Trophoblast cell (in vitro differentiated cells and primary cell): Measurements from ENCODE around the gene ALKBH7.
"Not testable (repeated sequence)": the region's sequence is repeated elsewhere in the genome, so short reads cannot be mapped to it uniquely, and the experiment has no call there.

Source experiments
- DNase-seq, 2 donors: peaks; one replicate each; pipeline ENCODE4 v3.0.0-alpha.2; 2016
- H2AFZ ChIP-seq: 2 replicates; pipeline ENCODE4 v1.6.1; 2013; ENCODE audit warnings: low read length, moderate library complexity, mild to moderate bottlenecking; ENCODE audit not compliant: insufficient read depth, poor library complexity
- H2AK5ac ChIP-seq: 2 replicates; pipeline ENCODE4 v1.6.1; 2013; ENCODE audit warnings: mild to moderate bottlenecking, low read length
- H2BK120ac ChIP-seq: 2 replicates; pipeline ENCODE4 v1.6.1; 2013; ENCODE audit warnings: low read length, mild to moderate bottlenecking, moderate library complexity; ENCODE audit not compliant: insufficient read depth, poor library complexity
- H2BK12ac ChIP-seq: 2 replicates; pipeline ENCODE4 v1.6.1; 2013; ENCODE audit warnings: mild to moderate bottlenecking, low read length, moderate library complexity
- H2BK5ac ChIP-seq: 2 replicates; pipeline ENCODE4 v1.6.1; 2013; ENCODE audit warnings: low read length, low read depth, moderate library complexity, mild to moderate bottlenecking; ENCODE audit not compliant: poor library complexity
- H3K14ac ChIP-seq: 2 replicates; pipeline ENCODE4 v1.6.1; 2013; ENCODE audit warnings: mild to moderate bottlenecking, low read length
- H3K18ac ChIP-seq: 2 replicates; pipeline ENCODE4 v1.6.1; 2013; ENCODE audit warnings: mild to moderate bottlenecking, low read length
- H3K23ac ChIP-seq: 2 replicates; pipeline ENCODE4 v1.6.1; 2013; ENCODE audit warnings: low read length
- H3K27ac ChIP-seq: 2 replicates; pipeline ENCODE4 v1.5.1; 2013; ENCODE audit warnings: low read depth, mild to moderate bottlenecking, inconsistent platforms, low read length, moderate library complexity
- H3K27me3 ChIP-seq: 2 replicates; pipeline ENCODE4 v1.6.1; 2013; ENCODE audit warnings: inconsistent platforms, mild to moderate bottlenecking, low read length, moderate library complexity; ENCODE audit not compliant: insufficient read depth
- H3K36me3 ChIP-seq, 2 experiments: 1 replicate in 1 of 2; 2 replicates in 1 of 2; pipeline ENCODE4 v1.6.1; 2013; ENCODE audit warnings: low read length in 2 of 2, mild to moderate bottlenecking in 2 of 2, moderate library complexity in 1 of 2; ENCODE audit not compliant: insufficient read depth in 2 of 2, control insufficient read depth in 1 of 2
- H3K4ac ChIP-seq: 2 replicates; pipeline ENCODE4 v1.6.1; 2013; ENCODE audit warnings: low read depth, mild to moderate bottlenecking, low read length, moderate library complexity
- H3K4me1 ChIP-seq, 2 experiments: 1 replicate in 1 of 2; 2 replicates in 1 of 2; pipeline ENCODE4 v1.6.1; 2013; ENCODE audit warnings: low read length in 2 of 2, mild to moderate bottlenecking in 2 of 2, moderate library complexity in 1 of 2; ENCODE audit not compliant: insufficient read depth in 2 of 2, control insufficient read depth in 1 of 2
- H3K4me2 ChIP-seq: 2 replicates; pipeline ENCODE4 v1.6.1; 2013; ENCODE audit warnings: inconsistent platforms, mild to moderate bottlenecking, low read length, moderate library complexity
- H3K4me3 ChIP-seq: 2 replicates; pipeline ENCODE4 v1.5.1; 2013; ENCODE audit warnings: mild to moderate bottlenecking, low read depth, low read length, inconsistent platforms
- H3K79me1 ChIP-seq: one replicate; pipeline ENCODE4 v1.6.1; 2013; ENCODE audit warnings: low read length
- H3K79me2 ChIP-seq: 2 replicates; pipeline ENCODE4 v1.6.1; 2013; ENCODE audit warnings: low read length, mild to moderate bottlenecking; ENCODE audit not compliant: control insufficient read depth, insufficient read depth, poor library complexity
- H3K9ac ChIP-seq: 2 replicates; pipeline ENCODE4 v1.6.1; 2013; ENCODE audit warnings: mild to moderate bottlenecking, low read length
- H3K9me3 ChIP-seq: 2 replicates; pipeline ENCODE4 v1.6.1; 2013; ENCODE audit warnings: low read depth, mild to moderate bottlenecking, control low read depth, inconsistent platforms, low read length; ENCODE audit not compliant: insufficient read depth
- H4K12ac ChIP-seq: 2 replicates; pipeline ENCODE4 v1.6.1; 2013; ENCODE audit warnings: low read depth, mild to moderate bottlenecking, low read length, moderate library complexity
- H4K8ac ChIP-seq: 2 replicates; pipeline ENCODE4 v1.6.1; 2013; ENCODE audit warnings: low read depth, mild to moderate bottlenecking, low read length, moderate library complexity
- H4K91ac ChIP-seq: one replicate; pipeline ENCODE4 v1.6.1; 2013; ENCODE audit warnings: low read depth, mild to moderate bottlenecking, low read length, moderate library complexity
- WGBS: extraction: QIAGEN DNeasy Blood & Tissue Kit; methylation state at CpG from one replicate; pipeline ENCODE4 v1.1.7; 2013; ENCODE audit warnings: missing lambda C conversion rate; ENCODE audit not compliant: insufficient read length, insufficient coverage; ENCODE audit errors: extremely low coverage; 5-methylcytosine and 5-hydroxymethylcytosine counted together

ALKBH7 gene

DNA sequence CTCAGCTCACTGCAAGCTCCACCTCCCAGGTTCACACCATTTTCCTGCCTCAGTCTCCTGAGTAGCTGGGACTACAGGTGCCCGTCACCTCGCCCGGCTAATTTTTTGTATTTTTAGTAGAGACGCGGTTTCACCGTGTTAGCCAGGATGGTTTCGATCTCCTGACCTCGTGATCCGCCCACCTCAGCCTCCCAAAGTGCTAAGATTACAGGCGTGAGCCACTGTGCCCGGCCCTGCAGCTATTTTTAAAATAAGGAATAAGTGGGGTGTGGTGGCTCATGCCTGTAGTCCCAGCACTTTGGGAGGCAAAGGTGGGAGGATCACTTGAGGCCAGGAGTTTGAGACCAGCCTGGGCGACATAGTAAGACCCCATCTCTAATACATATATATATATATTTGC lies 12.1 kb upstream of the ALKBH7 start:
- H3K27me3 ChIP-seq, H3K27ac ChIP-seq, H3K4me1 ChIP-seq, H4K12ac ChIP-seq, H3K4ac ChIP-seq, H2BK12ac ChIP-seq, H3K14ac ChIP-seq, H4K91ac ChIP-seq, H4K8ac ChIP-seq, H3K4me2 ChIP-seq, H3K79me1 ChIP-seq, H2BK5ac ChIP-seq, H2AK5ac ChIP-seq, H3K4me3 ChIP-seq, H3K18ac ChIP-seq, H2AFZ ChIP-seq, H3K23ac ChIP-seq, H3K9me3 ChIP-seq, H3K9ac ChIP-seq, H2BK120ac ChIP-seq, DNase-seq: not testable (repeated sequence)
- H3K79me2 ChIP-seq, result peaks cover 10% of the 10 kb centered on the region
- WGBS, result no CpG with 5 or more reads among the region's 12 CpGs
- H3K36me3 ChIP-seq, result peaks cover 15 to 17% of the 10 kb centered on the region in 2 experiments

DNA sequence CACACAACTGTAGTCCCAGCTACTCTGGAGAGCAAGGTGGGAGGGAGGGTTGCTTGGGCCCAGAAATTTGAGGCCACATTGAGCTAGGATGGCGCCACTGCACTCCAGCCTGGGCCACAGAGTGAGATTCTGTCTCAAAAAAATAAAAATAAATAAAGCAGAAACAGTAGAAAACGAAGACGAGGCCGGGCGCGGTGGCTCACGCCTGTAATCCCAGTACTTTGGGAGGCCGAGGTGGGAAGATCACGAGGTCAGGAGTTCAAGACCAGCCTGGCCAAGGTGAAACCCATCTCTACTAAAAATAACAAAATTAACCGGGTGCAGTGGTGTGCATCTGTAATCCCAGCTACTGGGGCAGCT lies 11.8 kb upstream of the ALKBH7 start:
- peaks cover 17 to 19% of the 10 kb centered on the region in 2 experiments for H3K36me3 ChIP-seq
- H4K8ac ChIP-seq, H2AFZ ChIP-seq, H3K9ac ChIP-seq, H2AK5ac ChIP-seq, DNase-seq, H3K18ac ChIP-seq, H3K27me3 ChIP-seq, H3K4me1 ChIP-seq, H2BK5ac ChIP-seq, H3K4me3 ChIP-seq, H3K4me2 ChIP-seq, H3K23ac ChIP-seq, H3K14ac ChIP-seq, H3K4ac ChIP-seq, H3K9me3 ChIP-seq, H4K91ac ChIP-seq, H2BK12ac ChIP-seq, H3K79me1 ChIP-seq, H3K27ac ChIP-seq: not testable (repeated sequence)
- peak overlapping the region; percentile 17 for H2BK120ac ChIP-seq
- WGBS, result no CpG with 5 or more reads among the region's 10 CpGs
- H3K79me2 ChIP-seq, result peaks cover 10% of the 10 kb centered on the region
- H4K12ac ChIP-seq, result peak overlapping the region; percentile 64

DNA sequence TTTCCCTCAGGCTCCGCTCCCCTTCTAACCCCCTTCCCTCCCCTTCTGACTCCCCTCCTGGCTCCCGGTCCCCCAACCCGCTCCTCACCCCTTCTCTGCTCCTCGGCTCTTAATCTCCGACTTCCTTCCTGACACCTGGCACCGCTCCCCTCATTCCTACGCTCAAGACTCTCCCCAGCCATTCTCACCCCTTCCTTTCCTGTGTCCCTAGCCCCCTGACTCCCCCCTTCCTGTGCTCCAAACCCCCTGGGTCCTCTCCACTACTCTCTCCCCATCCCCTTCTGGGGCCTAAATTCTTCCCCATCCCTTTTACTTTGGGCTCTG lies 10.6 kb upstream of the ALKBH7 start:
- Histone ChIP-seq H3K79me1 (peaks cover 8% of the 10 kb centered on the region), H4K8ac (peak overlapping the region; percentile 99), H3K4me3 (peak overlapping the region; percentile 92)

GRCh38 chr19:6362351-6362801 lies 10.2 kb upstream of the ALKBH7 start:
- Histone ChIP-seq H4K8ac (peak overlapping the region; percentile 99), H2BK12ac (no peak overlapping the region)
- no CpG with 5 or more reads among the region's 11 CpGs for WGBS

More for the DNA sequence above, 10.6 kb upstream of the ALKBH7 start:
- Histone ChIP-seq H2BK5ac (peak overlapping the region; percentile 76), H2AK5ac (peak overlapping the region; percentile 77), H3K27ac (no peak overlapping the region), H2BK120ac (peak overlapping the region; percentile 84), H3K4ac (peak overlapping the region; percentile 88), H3K9ac (peak overlapping the region; percentile 34), H3K79me2 (peaks cover 10% of the 10 kb centered on the region), H4K91ac (peak overlapping the region; percentile 96), H2BK12ac (no peak overlapping the region), H3K27me3 (no peaks in the 10 kb centered on the region), H3K4me1 (peaks cover 3 to 7% of the 10 kb centered on the region in 2 experiments), H2AFZ (peak overlapping the region; percentile 97), H3K36me3 (peaks cover 28 to 29% of the 10 kb centered on the region in 2 experiments), H3K9me3 (peaks cover 2% of the 10 kb centered on the region), H3K18ac (peak overlapping the region; percentile 97), H4K12ac (peak overlapping the region; percentile 95), H3K23ac (no peak overlapping the region), H3K14ac (peak overlapping the region; percentile 98), H3K4me2 (peak overlapping the region; percentile 77)
- WGBS, result no CpG with 5 or more reads among the region's 7 CpGs
- no peak for DNase-seq

More at GRCh38 chr19:6362351-6362801, 10.2 kb upstream of the ALKBH7 start:
- H3K4me1 ChIP-seq, result peaks cover 3 to 7% of the 10 kb centered on the region in 2 experiments
- peak overlapping the region; percentile 96 for H4K91ac ChIP-seq
- H3K4me3 ChIP-seq, result peak overlapping the region; percentile 92
- no peak overlapping the region for H3K23ac ChIP-seq
- H3K27ac ChIP-seq, result no peak overlapping the region
- H3K4me2 ChIP-seq, result peak overlapping the region; percentile 77
- H2BK5ac ChIP-seq, result no peak overlapping the region
- no peak overlapping the region for H3K14ac ChIP-seq
- peak in 1 of 2 donors; percentile 6 for DNase-seq
- H2AFZ ChIP-seq, result no peak overlapping the region
- H3K27me3 ChIP-seq, result no peaks in the 10 kb centered on the region
- peak overlapping the region; percentile 34 for H3K9ac ChIP-seq
- H3K79me1 ChIP-seq, result peaks cover 8% of the 10 kb centered on the region
- peaks cover 10% of the 10 kb centered on the region for H3K79me2 ChIP-seq
- H3K36me3 ChIP-seq, result peaks cover 28 to 30% of the 10 kb centered on the region in 2 experiments
- H3K9me3 ChIP-seq, result no peaks in the 10 kb centered on the region
- H2BK120ac ChIP-seq, result no peak overlapping the region
- no peak overlapping the region for H3K18ac ChIP-seq
- peak overlapping the region; percentile 88 for H3K4ac ChIP-seq
- no peak overlapping the region for H2AK5ac ChIP-seq
- peak overlapping the region; percentile 4 for H4K12ac ChIP-seq
